SJCRH30 (cell line): Measurements from ENCODE around the gene CD200R1L. TPM values are rescaled to one million over a fixed set of nuclear protein-coding genes. Genes with fewer than 3 reads are reported as not detected.

Experiments
- DNase-seq, 2 experiments: peaks; one replicate each; pipeline ENCODE4 v3.0.0-alpha.2; 2015 to 2020
- H3K27ac ChIP-seq: fragments of 250-450 bp; sonication (Bioruptor Pico); 2 replicates; pipeline ENCODE4 v1.5.1; 2020; ENCODE audit warnings: mild to moderate bottlenecking, moderate library complexity
- H3K27me3 ChIP-seq: fragments of 250-450 bp; sonication (Bioruptor Pico); 2 replicates; pipeline ENCODE4 v1.5.1; 2020; ENCODE audit warnings: mild to moderate bottlenecking, moderate library complexity
- H3K36me3 ChIP-seq: fragments of 250-450 bp; sonication (Bioruptor Pico); 2 replicates; pipeline ENCODE4 v1.5.1; 2020; ENCODE audit warnings: mild to moderate bottlenecking, moderate library complexity
- H3K4me1 ChIP-seq: fragments of 250-450 bp; sonication (Bioruptor Pico); 2 replicates; pipeline ENCODE4 v1.5.1; 2020; ENCODE audit warnings: mild to moderate bottlenecking, moderate library complexity
- H3K4me3 ChIP-seq: fragments of 250-450 bp; sonication (Bioruptor Pico); 2 replicates; pipeline ENCODE4 v1.5.1; 2020; ENCODE audit warnings: mild to moderate bottlenecking, moderate library complexity
- H3K9me3 ChIP-seq: fragments of 250-450 bp; sonication (Bioruptor Pico); replicated peaks from 2 replicates; pipeline ENCODE4 v1.5.1; 2020; ENCODE audit warnings: mild to moderate bottlenecking, moderate library complexity
- total RNA-seq: library from RNA; depleted of rRNA; stranded (reverse); fragments of >200 nt; shearing (Covaris generic); gene quantifications from 2 replicates; pipeline ENCODE4 v1.2.3, GENCODE V29; 2014

Gene CD200R1L
- total RNA-seq, 1 experiment from 2014 or later, result not detected

DNA sequence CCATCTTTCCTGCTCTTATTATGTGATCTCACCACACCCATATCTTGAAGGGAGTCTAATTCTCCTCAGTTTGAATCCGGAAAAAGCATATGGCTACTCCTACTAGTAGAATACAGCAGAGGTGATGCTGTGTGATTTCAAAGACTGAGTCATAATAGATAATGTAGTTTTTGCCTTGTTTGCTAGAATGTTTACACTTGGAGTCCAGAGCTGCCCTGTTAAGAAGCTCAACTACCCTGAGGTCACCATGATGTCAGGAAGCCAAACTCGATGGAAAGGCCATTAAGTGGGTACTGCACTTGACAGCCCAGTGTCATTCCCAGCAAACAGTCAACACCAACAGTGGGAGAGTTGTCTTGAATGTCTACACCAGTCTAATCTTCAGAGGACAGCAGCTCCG lies 56.9 kb downstream of the CD200R1L start:
- Histone ChIP-seq H3K4me3 (no peak overlapping the region), H3K27ac (no peak overlapping the region), H3K27me3 (no peaks in the 10 kb centered on the region), H3K4me1 (peaks cover 32% of the 10 kb centered on the region), H3K36me3 (no peaks in the 10 kb centered on the region), H3K9me3 (peaks cover 10% of the 10 kb centered on the region; the same call in 1 of the 2 replicates)
- DNase-seq, result no peak

DNA sequence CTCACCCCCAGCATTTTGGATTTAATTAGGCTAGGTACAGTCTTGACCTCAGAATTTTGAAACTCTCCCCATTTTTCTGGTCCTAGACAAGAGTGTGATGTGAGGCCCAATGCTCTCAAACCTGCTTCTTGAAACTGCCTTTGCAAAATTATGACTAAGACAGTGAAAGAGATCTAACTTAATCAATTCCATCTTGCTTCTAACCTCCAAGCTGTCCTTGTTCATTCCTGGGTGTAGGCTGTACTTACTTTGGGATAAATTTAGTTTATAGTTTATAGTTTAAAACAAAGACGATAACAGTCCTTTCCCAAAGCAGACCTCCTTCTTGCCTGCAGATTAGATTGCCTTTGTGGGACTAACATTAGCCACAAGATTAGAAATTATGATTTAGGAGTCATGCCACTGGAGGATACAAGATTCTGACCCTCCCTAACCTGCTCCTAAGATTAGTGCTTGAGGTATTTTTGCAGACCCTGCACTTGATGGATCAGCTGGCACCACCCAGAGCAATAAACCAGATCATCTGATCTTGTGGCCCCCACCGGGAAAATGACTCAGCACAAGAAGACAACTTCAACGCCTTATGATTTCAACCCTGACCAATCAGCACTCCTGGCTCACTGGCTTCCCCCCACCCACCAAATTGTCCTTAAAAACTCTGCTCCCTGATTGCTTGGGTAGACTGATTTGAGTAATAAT lies 59.6 kb downstream of the CD200R1L start:
- Histone ChIP-seq H3K4me1 (peaks cover 28% of the 10 kb centered on the region), H3K9me3 (peaks cover 10% of the 10 kb centered on the region; the same call in 1 of the 2 replicates), H3K27ac (peak overlapping the region; percentile 81), H3K36me3 (no peaks in the 10 kb centered on the region), H3K27me3 (no peaks in the 10 kb centered on the region), H3K4me3 (no peak overlapping the region)
- DNase-seq, result no peak

DNA sequence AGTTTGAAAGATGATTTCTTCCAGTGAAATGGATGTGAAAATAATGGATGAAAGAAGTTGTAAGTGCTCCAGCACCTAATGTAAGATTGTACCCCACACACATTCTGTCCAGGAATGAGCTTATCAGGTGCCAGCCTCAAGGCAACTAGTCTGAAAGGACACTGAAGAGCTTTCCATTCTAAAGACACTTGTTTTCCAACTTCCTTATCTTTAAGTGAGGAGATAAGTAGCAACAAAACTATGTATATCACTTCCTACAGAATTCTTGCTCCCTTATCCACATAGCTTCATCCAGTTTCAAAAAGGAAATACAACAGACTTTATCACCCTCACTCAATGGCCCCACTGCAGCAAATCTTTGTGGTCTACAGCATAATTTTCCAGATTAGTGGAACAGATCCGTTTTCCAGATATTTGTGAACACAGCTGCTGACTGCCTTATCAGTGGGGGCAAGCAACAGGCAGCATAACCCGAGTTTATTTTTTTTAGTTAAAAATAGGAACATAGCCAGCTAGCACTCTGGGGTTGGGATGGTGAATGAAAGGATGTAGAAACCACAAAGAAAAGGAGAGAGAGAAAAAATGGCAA lies 60.6 kb downstream of the CD200R1L start:
- peaks cover 28% of the 10 kb centered on the region for H3K4me1 ChIP-seq
- peaks cover 10% of the 10 kb centered on the region; the same call in 1 of the 2 replicates for H3K9me3 ChIP-seq
- no peaks in the 10 kb centered on the region for H3K36me3 ChIP-seq
- peak; percentile 83 to 93 for DNase-seq
- peak overlapping the region; percentile 81 for H3K27ac ChIP-seq
- H3K4me3 ChIP-seq, result peak overlapping the region; percentile 15
- no peaks in the 10 kb centered on the region for H3K27me3 ChIP-seq

DNA sequence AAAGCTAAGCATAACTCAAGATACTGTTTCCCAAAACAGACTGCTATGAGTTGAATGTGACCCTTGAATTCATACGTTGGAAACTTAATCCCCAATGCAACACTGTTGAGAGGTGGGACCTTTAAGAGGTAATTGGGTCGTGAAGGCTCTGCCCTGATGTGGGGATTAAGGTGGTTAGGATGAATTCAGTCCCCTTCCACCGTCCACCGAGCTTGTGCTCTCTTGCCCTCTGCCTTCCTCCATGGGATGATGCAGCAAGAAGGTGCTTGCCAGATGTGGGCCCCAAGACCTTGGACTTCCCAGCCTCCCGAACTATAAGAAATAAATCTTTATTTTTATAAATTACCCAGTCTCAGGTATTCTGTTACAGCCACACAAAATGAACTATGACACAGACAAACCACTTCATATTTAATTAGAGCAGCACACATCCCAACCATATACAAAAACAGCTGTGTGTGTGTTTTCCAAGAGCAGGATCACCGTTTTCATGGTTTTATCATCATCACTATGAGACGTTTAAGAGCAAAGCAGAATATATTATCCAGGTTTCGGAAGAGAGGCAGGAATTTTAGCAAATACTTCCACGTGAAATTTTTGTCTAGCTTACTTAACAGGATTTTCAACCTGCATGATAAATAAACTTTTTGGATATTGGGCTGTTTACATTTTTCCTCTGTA lies 61.2 kb downstream of the CD200R1L start:
- Histone ChIP-seq H3K27me3 (no peaks in the 10 kb centered on the region), H3K4me3 (peak overlapping the region; percentile 15), H3K27ac (peak overlapping the region; percentile 81), H3K4me1 (peaks cover 28% of the 10 kb centered on the region), H3K36me3 (no peaks in the 10 kb centered on the region), H3K9me3 (peaks cover 10% of the 10 kb centered on the region; the same call in 1 of the 2 replicates)
- DNase-seq, result peak; percentile 54 to 75

DNA sequence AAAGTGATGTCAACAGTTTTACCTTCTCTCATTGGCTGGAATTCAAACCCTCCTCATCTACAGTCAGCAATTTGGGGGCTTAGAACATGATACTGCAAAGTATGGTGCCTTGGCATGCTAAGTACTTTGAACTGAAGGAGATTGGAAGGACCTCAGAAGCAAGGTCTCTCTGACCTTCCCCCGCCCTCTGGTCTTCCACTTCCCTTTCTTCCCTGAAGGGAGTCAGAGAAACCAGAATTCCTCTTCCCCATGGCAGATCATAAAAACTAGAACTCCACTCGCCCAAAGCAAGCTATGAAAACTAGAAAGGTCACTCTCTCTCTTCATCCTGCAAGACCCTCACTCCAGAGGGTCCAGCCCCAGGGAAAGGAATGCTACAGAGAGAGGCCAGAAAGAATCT lies 64.2 kb downstream of the CD200R1L start:
- no peaks in the 10 kb centered on the region for H3K27me3 ChIP-seq
- no peak overlapping the region for H3K27ac ChIP-seq
- peaks cover 31% of the 10 kb centered on the region for H3K4me1 ChIP-seq
- DNase-seq, result no peak
- H3K4me3 ChIP-seq, result no peak overlapping the region
- H3K36me3 ChIP-seq, result no peaks in the 10 kb centered on the region
- peaks cover under 1% of the 10 kb centered on the region; the same call in 1 of the 2 replicates for H3K9me3 ChIP-seq

DNA sequence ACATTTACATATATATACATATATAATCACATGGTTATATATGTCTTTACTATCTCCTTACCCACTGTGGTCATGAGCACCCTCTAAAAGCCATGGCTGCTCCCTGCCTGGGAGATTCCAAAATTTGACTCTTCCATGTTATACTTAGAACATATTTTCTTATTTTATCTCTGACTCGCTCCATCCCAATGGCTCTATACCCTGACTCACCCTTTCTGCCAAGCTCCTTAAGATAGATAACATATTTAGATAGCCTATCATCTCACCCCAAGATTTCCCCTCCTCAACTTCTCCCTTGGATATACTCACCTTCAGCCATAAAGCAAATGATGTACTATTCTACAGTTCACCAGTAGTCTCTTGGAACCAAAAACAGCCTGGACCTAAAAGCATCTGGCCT lies 65.1 kb downstream of the CD200R1L start:
- no peak overlapping the region for H3K27ac ChIP-seq
- H3K4me1 ChIP-seq, result peaks cover 31% of the 10 kb centered on the region
- H3K36me3 ChIP-seq, result no peaks in the 10 kb centered on the region
- H3K9me3 ChIP-seq, result no peaks in the 10 kb centered on the region
- no peak overlapping the region for H3K4me3 ChIP-seq
- H3K27me3 ChIP-seq, result no peaks in the 10 kb centered on the region
- DNase-seq, result no peak

DNA sequence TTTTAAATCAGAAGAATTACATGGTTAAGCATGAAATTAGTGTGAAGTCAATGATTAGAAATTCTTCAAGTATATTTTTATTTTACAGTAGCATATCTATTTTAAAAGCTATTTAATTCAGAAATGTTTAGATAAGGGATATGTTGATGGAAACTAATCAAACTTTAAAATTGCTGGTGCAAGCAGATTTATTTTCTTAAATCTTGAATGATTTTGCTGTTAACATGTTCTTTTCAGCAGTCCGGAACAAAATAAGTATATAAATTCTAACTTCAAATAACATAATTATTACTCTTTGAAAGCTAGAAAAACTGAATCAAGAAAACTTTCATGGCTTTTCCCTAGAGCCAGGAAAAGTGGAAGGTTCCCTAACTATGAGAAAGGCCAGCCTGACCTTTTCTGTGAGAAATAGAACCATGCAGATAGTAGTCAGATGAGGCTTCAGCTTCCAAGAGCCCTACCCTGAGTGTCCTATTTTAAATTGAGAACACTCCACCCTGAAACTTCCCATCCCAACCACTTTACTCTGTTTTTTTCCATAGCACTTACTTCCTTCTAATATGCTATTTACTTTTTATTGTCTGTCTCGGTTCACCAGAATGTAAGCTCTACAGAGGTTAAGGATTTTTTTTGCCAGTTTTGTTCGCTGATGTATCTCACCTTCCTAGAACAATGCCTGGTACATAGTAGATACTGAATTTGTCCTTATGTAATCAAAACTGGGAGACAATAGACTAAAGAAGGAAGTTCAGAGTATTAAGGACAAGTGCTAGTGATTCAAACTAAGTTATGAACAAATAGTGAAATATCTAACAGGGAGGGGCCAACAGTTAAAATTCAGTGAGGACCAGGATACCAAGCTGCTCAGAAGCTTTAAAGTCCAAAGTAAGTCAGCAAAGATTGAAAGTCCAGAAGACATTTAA lies 66.8 kb downstream of the CD200R1L start:
- no peak for DNase-seq
- H3K36me3 ChIP-seq, result no peaks in the 10 kb centered on the region
- no peak overlapping the region for H3K27ac ChIP-seq
- H3K4me1 ChIP-seq, result peaks cover 20% of the 10 kb centered on the region
- H3K9me3 ChIP-seq, result no peaks in the 10 kb centered on the region
- H3K27me3 ChIP-seq, result no peaks in the 10 kb centered on the region
- H3K4me3 ChIP-seq, result no peak overlapping the region

DNA sequence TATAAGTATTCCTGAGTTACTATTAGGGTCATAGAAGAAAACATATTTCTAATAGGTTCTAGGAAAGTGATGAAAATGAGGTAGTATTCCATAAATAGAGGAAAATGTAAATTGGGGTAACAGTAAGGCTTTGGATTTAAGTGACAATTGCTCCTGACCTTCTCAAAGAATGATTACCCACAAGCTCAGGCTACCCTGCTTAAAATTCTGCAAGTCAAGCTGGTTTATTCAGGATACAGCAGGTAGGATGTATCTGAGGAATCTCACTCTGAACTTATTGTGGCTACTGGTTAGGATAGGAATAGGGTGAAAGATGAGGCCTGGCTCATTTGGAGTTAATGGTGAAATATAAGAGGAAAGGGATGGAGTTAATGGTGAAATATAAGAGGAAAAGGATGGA lies 67.7 kb downstream of the CD200R1L start:
- Histone ChIP-seq H3K27me3 (no peaks in the 10 kb centered on the region), H3K36me3 (no peaks in the 10 kb centered on the region), H3K4me3 (no peak overlapping the region), H3K9me3 (no peaks in the 10 kb centered on the region), H3K4me1 (peaks cover 13% of the 10 kb centered on the region), H3K27ac (no peak overlapping the region)
- DNase-seq, result no peak

DNA sequence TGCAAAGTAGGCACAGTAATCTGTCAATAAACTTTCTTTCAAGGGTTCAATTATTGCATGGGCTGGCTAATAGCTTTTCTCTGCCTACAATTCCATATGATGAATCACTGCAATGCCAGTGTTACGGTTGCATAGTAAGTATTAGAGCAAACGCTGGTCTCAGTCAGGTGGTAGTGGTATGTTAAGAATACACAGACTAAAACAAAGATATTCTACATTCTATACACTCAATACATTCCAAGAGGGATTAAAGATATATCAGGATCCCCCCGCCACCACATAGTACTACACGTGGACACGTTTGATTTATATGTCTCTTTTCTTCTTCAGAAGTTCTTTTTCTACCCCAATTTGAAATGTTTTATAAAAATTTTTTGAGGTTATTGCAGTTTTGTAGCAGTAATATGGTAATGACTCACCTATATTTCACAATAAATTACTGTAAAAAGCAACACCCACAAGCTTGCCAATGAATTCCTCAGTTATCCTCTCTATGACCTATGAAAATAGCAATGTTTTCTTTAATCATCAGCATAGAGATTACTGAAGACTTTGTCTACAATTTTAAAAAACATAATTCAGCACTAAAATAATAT lies 68.2 kb downstream of the CD200R1L start:
- no peak overlapping the region for H3K27ac ChIP-seq
- H3K36me3 ChIP-seq, result no peaks in the 10 kb centered on the region
- no peaks in the 10 kb centered on the region for H3K27me3 ChIP-seq
- no peak overlapping the region for H3K4me3 ChIP-seq
- DNase-seq, result no peak
- no peaks in the 10 kb centered on the region for H3K9me3 ChIP-seq
- H3K4me1 ChIP-seq, result peaks cover 13% of the 10 kb centered on the region

DNA sequence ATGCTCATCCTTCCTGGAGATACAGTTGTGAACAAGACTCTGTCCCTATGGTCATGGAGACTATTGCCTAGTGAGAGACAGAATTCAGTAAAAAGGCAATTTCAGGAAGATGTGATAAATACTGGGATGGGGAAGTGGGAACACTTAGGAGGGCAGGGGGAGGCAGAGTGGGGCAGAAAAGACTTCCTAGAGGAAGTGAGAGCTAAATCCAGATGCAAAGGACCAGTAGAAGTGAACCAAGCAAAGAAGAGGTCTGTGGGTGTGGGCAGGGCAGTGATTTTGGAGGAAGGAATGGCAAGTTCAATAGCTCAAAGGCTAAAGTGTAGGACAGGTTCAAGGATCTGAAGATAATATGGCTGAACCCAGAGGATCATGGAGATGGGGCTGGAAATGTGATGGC lies 68.9 kb downstream of the CD200R1L start:
- no peaks in the 10 kb centered on the region for H3K27me3 ChIP-seq
- no peaks in the 10 kb centered on the region for H3K36me3 ChIP-seq
- no peak for DNase-seq
- H3K4me3 ChIP-seq, result no peak overlapping the region
- H3K4me1 ChIP-seq, result peaks cover 13% of the 10 kb centered on the region
- H3K9me3 ChIP-seq, result no peaks in the 10 kb centered on the region
- H3K27ac ChIP-seq, result no peak overlapping the region

DNA sequence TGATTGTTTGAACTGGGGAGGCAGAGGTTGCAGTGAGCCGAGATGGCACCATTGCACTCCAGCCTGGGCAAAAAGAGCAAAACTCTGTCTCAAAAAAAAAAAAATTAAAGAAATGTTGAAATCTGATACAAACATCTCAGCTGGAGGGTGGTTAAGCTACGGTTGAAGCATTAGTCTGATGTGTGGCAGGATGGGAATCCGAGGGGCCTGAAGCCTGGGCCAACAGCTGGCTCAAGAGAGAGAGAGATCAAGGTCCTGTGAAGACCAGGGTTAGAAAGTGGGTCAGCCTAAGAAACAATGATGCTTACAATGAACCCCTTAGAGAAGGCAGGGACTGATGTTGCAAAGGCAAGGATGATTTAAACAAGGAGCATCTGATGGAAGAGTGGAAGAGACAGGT lies 69.8 kb downstream of the CD200R1L start:
- Histone ChIP-seq H3K27me3 (no peaks in the 10 kb centered on the region), H3K4me3 (no peak overlapping the region), H3K9me3 (no peaks in the 10 kb centered on the region), H3K27ac (no peak overlapping the region), H3K4me1 (peaks cover 15% of the 10 kb centered on the region), H3K36me3 (no peaks in the 10 kb centered on the region)
- DNase-seq, result peak; percentile 64 to 81

DNA sequence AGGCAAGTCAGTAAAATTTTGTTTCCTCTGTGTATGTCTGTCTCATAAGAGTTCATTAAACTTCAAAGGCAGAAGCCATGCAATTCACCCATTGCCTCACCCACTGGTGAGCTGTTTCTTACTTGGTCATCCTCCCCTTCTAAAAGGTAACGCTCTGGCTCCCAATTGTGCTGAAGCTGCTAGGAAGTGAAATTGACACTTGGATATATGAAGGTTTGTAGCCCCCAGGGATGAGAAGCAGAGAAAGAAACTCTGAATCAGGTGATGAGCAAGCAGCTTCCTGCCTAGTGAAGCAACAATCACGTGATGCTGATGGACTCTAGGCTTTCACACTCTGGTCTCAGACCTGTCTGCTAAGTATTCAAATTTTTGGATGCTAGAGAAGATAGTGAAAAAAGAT lies 70.7 kb downstream of the CD200R1L start:
- Histone ChIP-seq H3K9me3 (no peaks in the 10 kb centered on the region; the same call in 1 of the 2 replicates), H3K36me3 (no peaks in the 10 kb centered on the region), H3K27ac (no peak overlapping the region), H3K27me3 (no peaks in the 10 kb centered on the region), H3K4me1 (peaks cover 15% of the 10 kb centered on the region), H3K4me3 (no peak overlapping the region)
- no peak for DNase-seq

DNA sequence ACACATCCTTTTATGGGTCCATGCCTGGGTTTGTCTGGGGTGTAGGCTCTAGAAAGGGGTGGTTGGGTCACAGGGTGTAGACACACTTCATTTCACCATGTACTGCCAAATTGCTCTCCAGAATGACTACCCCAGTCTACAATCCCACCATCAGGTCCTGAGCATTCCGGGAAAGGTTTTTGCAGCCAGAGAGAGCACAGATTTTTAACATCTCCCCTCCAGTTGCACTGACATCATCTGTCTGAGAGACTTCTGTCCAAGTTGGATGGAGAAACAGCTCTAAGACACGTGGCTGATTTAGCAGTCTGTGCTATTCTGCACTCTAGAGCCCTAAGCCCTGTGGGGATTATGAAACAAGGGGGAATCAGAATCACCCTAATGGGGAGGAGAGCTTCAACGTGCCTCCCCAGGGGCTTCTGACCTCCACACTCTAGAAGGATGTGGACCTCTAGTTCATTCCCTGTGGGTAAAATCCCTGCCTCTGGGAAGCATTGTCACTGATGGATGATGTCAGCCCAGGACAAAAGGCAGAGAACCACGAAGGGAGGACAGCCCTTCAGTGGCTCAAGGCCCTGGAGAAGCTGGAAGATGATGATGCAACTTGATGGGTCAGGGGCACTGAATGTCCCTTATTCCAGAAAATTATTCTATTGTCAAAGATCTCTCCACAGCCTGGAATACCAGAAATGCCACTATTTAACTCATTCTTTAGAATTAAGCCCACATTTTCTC lies 71.5 kb downstream of the CD200R1L start:
- H3K27me3 ChIP-seq, result no peaks in the 10 kb centered on the region

More for the DNA sequence above, 71.5 kb downstream of the CD200R1L start:
- H3K27ac ChIP-seq, result no peak overlapping the region
- no peak overlapping the region for H3K4me3 ChIP-seq
- no peaks in the 10 kb centered on the region for H3K36me3 ChIP-seq
- DNase-seq, result no peak
- no peaks in the 10 kb centered on the region; the same call in 1 of the 2 replicates for H3K9me3 ChIP-seq
- peaks cover 17% of the 10 kb centered on the region for H3K4me1 ChIP-seq
